ENCODE measurements around the gene FAM89A. TPM values are rescaled to one million over a fixed set of nuclear protein-coding genes. Genes with fewer than 3 reads are reported as not detected.

The FAM89A gene
- total and polyA plus RNA-seq, 9 donors = 7.0 to 18.0 (median 9.6) TPM

DNA sequence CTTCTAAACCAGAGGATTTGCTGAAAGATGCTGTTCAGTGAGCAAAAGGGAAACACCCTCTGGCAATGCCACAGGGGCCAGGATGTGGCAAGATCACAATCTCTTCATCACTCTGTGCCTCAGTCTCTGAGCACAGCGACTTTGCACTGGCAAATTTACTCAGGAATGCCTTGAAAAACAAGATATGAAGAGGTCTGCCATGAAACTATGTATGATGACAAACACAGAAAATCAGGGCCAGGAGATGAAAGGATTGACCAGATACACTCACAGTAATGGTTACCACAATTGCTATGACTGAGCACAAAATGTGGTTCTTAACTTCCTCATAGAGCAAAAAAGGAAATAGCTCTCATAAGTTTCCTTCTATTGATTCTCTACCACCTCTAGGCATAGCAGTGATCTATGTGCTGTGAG lies 67.2 kb downstream of the FAM89A start:
- Histone ChIP-seq H3K27me3 (no peaks in the 10 kb centered on the region), H3K9me3 (no peaks in the 10 kb centered on the region), H3K36me3 (no peaks in the 10 kb centered on the region), H3K4me1 (ENCODE audit: insufficient read depth) (peaks cover 1% of the 10 kb centered on the region), H3K27ac (no peak overlapping the region), H3K4me3 (no peak overlapping the region)
- intact Hi-C loops (cut with DNase I) = no loop called here
- 89 to 95% (median 93%) methylated on average over 1 of the region's 1 CpG for WGBS, 3 donors
- TF ChIP-seq, protein P1, sequence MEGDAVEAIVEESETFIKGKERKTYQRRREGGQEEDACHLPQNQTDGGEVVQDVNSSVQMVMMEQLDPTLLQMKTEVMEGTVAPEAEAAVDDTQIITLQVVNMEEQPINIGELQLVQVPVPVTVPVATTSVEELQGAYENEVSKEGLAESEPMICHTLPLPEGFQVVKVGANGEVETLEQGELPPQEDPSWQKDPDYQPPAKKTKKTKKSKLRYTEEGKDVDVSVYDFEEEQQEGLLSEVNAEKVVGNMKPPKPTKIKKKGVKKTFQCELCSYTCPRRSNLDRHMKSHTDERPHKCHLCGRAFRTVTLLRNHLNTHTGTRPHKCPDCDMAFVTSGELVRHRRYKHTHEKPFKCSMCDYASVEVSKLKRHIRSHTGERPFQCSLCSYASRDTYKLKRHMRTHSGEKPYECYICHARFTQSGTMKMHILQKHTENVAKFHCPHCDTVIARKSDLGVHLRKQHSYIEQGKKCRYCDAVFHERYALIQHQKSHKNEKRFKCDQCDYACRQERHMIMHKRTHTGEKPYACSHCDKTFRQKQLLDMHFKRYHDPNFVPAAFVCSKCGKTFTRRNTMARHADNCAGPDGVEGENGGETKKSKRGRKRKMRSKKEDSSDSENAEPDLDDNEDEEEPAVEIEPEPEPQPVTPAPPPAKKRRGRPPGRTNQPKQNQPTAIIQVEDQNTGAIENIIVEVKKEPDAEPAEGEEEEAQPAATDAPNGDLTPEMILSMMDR (IDR thresholded peaks at IDR 0.05) = no peak
- TF ChIP-seq POLR2A (IDR thresholded peaks at IDR 0.05) = no peak
- TF ChIP-seq EP300 (IDR thresholded peaks at IDR 0.05) = no peak
- DNase-seq = no peak

DNA sequence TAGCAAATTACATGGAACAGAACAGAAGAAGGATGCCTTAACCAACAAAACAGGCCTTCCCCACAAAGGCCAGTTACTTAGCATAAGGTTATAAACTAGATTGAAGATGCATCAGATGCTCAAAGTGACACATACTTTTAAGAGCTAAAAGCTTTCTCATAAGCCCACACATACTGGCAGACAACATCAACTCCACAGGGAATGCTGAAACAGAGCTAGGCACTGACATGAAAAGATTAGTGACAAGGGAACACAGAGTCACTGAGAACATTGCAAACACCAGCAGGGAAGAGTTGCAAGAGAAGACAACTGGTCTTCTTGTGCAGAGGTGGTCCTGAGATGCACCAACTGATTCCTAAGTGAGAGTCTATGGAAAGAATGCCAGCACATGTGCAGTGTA lies 68.3 kb downstream of the FAM89A start:
- Histone ChIP-seq H3K9me3 (no peaks in the 10 kb centered on the region), H3K36me3 (no peaks in the 10 kb centered on the region), H3K4me3 (no peak overlapping the region), H3K27me3 (no peaks in the 10 kb centered on the region), H3K4me1 (ENCODE audit: insufficient read depth) (no peaks in the 10 kb centered on the region), H3K27ac (no peak overlapping the region)
- intact Hi-C loops (cut with DNase I) = no loop called here
- no peak for DNase-seq
- TF ChIP-seq, protein P1 (IDR thresholded peaks at IDR 0.05) = no peak
- TF ChIP-seq POLR2A (IDR thresholded peaks at IDR 0.05) (no peak), EP300 (IDR thresholded peaks at IDR 0.05) (no peak)

DNA sequence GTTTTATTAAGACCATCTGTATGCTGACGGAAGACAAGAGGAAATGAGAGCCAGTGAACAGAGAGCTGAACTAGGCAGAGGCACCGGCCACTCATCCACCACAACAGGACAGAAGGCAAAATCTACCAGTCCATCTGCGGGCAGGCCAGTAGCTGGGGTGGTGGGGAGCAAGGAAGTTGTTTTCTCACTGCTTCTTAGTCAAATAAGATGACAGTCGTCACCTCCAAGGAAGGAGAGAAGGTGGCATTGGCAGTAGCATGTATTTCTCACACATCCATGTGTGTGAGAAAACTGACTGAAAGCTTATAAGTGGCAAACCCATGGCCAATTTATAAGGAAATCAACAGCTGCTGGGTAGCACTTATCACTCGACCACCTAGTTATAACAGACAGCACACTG lies 69.6 kb downstream of the FAM89A start:
- TF ChIP-seq EP300 (IDR thresholded peaks at IDR 0.05) = no peak
- TF ChIP-seq, protein P1 (IDR thresholded peaks at IDR 0.05) = no peak
- no peak for TF ChIP-seq POLR2A (IDR thresholded peaks at IDR 0.05)
- no peak for DNase-seq
- intact Hi-C loops (cut with DNase I) = no loop called here
- Histone ChIP-seq H3K9me3 (no peaks in the 10 kb centered on the region), H3K27me3 (no peaks in the 10 kb centered on the region), H3K4me3 (no peak overlapping the region), H3K4me1 (ENCODE audit: insufficient read depth) (no peaks in the 10 kb centered on the region), H3K36me3 (no peaks in the 10 kb centered on the region), H3K27ac (no peak overlapping the region)
- WGBS, 3 donors = 90 to 95% (median 94%) methylated on average over 5 of the region's 5 CpGs

MicroRNAs within 50 kb of the gene (microRNA counts, 767-probe panel; counts per million panel counts)
- microRNA hsa-miR-1182 = 530 counts per million, percentile 78 among the panel's probes with 10 or more counts

Other genes starting within 250 kb of the FAM89A start
- 10 to 100 TPM; 36.7 to 60.8 (median 43.4) TPM for gene C1orf198, start 171.7 kb downstream of the FAM89A start, total RNA-seq
- 10 to 100 TPM; 34.0 to 58.3 TPM for gene C1orf198, start 171.7 kb downstream of the FAM89A start, polyA plus RNA-seq
- gene TTC13, start 61.4 kb downstream of the FAM89A start, total RNA-seq = 10 to 100 TPM in 4 of 7 donors, 1 to 10 TPM in 3; 6.4 to 16.5 (median 10.8) TPM
- gene TTC13, start 61.4 kb downstream of the FAM89A start, polyA plus RNA-seq = 10 to 100 TPM in 1 of 2 donors, 1 to 10 TPM in 1; 4.2 to 15.5 TPM
- gene ARV1, start 61.2 kb downstream of the FAM89A start, total RNA-seq = 10 to 100 TPM in 5 of 7 donors, 1 to 10 TPM in 2; 9.0 to 14.1 (median 12.3) TPM
- gene ARV1, start 61.2 kb downstream of the FAM89A start, polyA plus RNA-seq = 10 to 100 TPM; 13.1 to 19.2 TPM
- under 1 TPM in 2 of 7 donors, not detected in 5; 0.05 to 0.92 TPM for gene TRIM67, start 121.8 kb upstream of the FAM89A start, total RNA-seq
- gene TRIM67, start 121.8 kb upstream of the FAM89A start, polyA plus RNA-seq = under 1 TPM in 1 of 2 donors, not detected in 1; 0.02 TPM
- gene GNPAT, start 201.0 kb upstream of the FAM89A start, total RNA-seq = 10 to 100 TPM; 22.5 to 34.5 (median 30.2) TPM
- 10 to 100 TPM; 24.3 to 35.3 TPM for gene GNPAT, start 201.0 kb upstream of the FAM89A start, polyA plus RNA-seq

Data from ovary (tissue), 9 donors.